NCI-H510A (cell line): ENCODE results near the gene COMT.

Experiments used
- DNase-seq: peaks from one replicate; lab custom pipeline; 2025; lab: John Stamatoyannopoulos, UW

COMT gene

GRCh38 chr22:19982991-19983578 lies 41.5 kb downstream of the COMT start:
- no peak for DNase-seq

DNA sequence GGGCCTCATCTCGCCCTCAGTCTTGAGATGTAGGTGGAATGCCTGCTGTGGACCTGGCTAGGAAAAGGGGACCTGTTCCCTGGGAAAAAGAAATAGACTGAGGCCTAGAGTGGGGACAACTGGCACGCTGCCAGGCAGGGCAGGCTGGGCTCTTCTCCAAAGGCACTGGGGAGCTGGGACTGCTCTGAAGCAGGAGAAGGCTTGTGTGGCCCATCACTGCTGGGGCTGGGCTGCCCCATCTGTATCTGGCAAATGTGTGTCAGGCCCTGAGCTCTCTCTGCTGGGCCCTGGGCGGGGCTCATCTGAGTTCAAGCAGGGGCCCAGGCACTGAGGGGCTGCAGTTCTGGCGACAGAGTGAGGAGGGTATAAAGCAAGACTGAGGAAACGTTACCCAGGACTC lies 42.2 kb downstream of the COMT start:
- DNase-seq: no peak

GRCh38 chr22:19984201-19984753 lies 42.7 kb downstream of the COMT start:
- no peak for DNase-seq

GRCh38 chr22:19984851-19985811 lies 43.6 kb downstream of the COMT start:
- no peak for DNase-seq

- no peak for DNase-seq
Observed at GRCh38 chr22:19986011-19986409, 44.4 kb downstream of the COMT start.

GRCh38 chr22:19986410-19987341 lies 45.1 kb downstream of the COMT start:
- DNase-seq: peak; percentile 53

- no peak for DNase-seq
Observed at GRCh38 chr22:19987394-19988306, 46.1 kb downstream of the COMT start.

DNA sequence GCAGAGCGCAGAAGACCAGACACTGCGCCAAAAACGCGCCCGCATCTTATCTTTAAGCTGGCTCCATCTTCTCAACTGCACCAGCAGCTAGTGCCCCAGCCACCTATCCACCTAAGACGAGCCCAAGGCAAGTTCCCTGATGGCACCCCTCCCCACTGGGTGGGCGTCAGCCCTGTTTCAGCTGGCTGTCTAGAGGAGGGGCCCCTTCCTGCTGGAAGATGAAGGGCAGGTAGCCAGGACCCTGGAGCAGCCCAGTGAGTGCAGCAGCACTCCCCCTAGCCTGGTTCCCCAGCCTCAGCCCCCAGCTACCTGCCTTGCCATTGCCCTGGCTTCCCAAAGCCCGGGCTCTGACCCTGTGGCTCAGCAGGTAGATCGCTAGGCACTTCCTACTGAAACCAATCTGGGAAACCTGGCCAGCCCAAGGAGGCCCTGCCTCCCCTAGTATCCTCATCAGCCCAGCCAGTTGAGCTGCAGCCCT lies 46.8 kb downstream of the COMT start:
- no peak for DNase-seq

DNA sequence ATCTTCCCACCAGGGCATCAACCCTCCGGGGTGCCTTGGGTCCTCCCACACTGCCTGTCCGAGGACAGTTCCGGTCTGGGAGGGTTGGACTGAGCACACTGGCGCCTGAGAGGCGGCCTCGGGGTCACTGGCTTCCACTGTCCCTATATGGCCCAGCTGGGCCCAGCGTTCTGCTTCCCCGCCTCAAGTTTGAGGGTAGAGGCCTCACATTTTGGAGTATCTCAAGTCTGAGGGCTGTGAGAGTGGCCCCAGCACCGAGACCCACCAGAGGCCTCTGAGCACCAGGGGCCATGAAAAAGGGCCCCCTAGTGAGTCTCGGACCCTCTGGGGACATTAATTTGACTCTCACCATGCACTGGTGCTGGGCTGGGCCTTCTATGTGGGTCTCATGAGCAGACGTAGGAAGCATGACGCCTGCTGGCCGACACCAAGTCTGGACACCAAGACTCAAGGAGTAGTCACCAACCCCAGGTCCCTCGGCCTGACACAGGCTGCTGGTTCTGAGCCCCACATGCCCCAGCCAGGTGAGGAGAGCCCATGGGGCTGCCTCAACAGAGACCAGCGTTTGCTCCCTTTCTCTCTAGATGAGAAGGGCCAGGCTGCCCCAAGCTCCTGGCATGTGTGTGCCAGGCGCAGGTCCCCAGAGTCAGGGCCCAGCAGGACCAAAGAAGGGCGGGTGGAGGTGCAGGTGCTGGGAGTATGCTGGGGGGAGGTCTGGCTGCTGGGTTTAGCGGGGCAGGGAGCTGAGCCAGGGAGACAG lies 47.6 kb downstream of the COMT start:
- DNase-seq: no peak

- DNase-seq: no peak
Observed at GRCh38 chr22:19989725-19990067, 48.1 kb downstream of the COMT start.

DNA sequence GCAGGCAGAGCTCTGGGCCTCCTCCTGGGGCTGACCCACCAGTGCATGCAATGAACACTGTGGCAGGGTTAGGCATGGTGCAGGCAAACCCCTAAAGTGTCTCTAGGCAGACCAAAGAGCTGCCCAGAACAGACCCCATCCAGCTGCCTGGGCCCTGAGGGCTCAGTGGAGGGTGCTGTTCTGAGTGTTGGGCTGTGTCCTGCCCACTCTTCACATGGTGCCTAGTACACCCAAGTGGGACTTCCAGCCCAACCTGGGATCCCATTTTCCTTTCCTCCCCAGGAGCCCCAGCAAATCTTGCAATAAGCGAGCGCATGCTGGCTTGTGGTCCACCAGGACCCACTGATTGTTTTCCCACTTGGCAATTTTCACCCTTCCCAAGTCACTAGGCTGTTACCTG lies 48.6 kb downstream of the COMT start:
- DNase-seq: no peak

GRCh38 chr22:19990609-19991394 lies 49.2 kb downstream of the COMT start:
- DNase-seq: no peak

GRCh38 chr22:19991395-19991644 lies 49.7 kb downstream of the COMT start:
- no peak for DNase-seq

GRCh38 chr22:19991645-19992451 lies 50.3 kb downstream of the COMT start:
- DNase-seq: no peak

DNA sequence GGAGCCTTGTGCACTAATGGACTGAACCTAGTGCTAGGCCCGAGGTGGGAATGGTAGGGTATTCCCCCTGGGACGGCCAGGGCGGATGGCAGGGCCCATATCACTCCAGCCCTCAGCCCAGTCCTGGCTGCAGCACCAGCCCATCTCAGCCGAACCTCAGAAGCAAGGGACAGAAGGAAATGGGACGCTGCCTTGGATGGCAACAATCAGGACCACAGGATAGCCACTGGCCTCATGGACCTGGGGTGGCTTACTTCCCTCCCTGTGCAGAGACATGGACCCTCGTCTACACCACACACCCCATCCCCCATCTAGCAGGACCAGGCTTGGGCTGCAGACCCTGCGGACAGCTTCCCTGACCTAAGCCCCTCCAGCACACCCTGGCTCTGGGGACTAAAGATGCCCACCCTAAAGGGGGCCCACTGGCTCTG lies 50.9 kb downstream of the COMT start:
- no peak for DNase-seq

DNA sequence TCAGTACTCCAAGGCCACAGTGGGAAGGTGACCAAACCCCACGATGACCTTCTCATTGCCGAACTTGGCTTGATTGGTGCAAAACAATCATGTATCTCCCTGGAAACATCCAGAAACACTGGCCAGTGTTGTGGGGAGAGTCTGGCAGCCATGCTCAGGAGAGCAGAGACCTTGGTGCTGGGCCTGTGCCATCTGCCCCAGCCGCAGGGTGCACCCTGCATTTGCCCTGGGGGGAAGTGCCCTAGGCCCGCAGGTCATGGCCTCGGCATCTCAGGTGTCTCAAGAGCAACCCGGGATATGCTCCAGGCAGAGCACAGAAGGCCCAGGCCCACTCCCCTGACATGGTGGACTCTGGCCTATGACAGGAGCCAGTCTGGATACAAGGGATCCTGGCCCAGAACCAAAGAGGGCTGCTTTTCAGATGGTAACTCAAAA lies 51.4 kb downstream of the COMT start:
- DNase-seq: no peak

GRCh38 chr22:19993926-19994325 lies 52.4 kb downstream of the COMT start:
- DNase-seq: no peak

- DNase-seq: no peak
Observed at GRCh38 chr22:19994851-19995610, 53.5 kb downstream of the COMT start.
